Left lung (tissue), 10 donors: ENCODE data around the gene RAB40C. TPM values are rescaled to one million over a fixed set of nuclear protein-coding genes. Genes with fewer than 3 reads are reported as not detected.

Source experiments
- ATAC-seq: fragments of 200-7000 bp; cut with Tn5 transposase; one replicate; pipeline ENCODE4 v1.9.1; 2020; ENCODE audit warnings: moderate library complexity
- DNase-seq, 4 donors: peaks; one replicate each; pipeline ENCODE4 v3.0.0-alpha.2; 2013 to 2020
- H3K27ac ChIP-seq, 2 donors: fragments of 200-600 bp; sonication (generic) in 1 of 2; one replicate each; pipeline versions ENCODE4 v1.5.0 to v1.8.0; 2020 to 2021
- H3K27me3 ChIP-seq, 2 donors: fragments of 200-600 bp; sonication (generic) in 1 of 2; one replicate each; pipeline versions ENCODE4 v1.5.0 to v1.8.0; 2020 to 2021
- H3K36me3 ChIP-seq, 2 donors: fragments of 200-600 bp; sonication (generic) in 1 of 2; one replicate each; pipeline versions ENCODE4 v1.5.0 to v1.8.0; 2020 to 2021
- H3K4me1 ChIP-seq, 2 donors: fragments of 200-600 bp; one replicate each; pipeline ENCODE4 v1.8.0; 2021
- H3K4me3 ChIP-seq, 2 donors: fragments of 200-600 bp; sonication (generic) in 1 of 2; one replicate each; pipeline versions ENCODE4 v1.5.0 to v1.8.0; 2020 to 2021; ENCODE audit warnings: mild to moderate bottlenecking in 1 of 2
- H3K9me3 ChIP-seq, 2 donors: fragments of 200-600 bp; sonication (generic) in 1 of 2; one replicate each; pipeline versions ENCODE4 v1.5.0 to v1.8.0; 2020 to 2021
- intact Hi-C, 2 donors: fragments of 100-400 bp; cut with DNase I; formaldehyde crosslinking; loops; one replicate each; pipeline versions ENCODE4 v1.11.2 to v1.14.2; 2022
- polyA plus RNA-seq, 6 donors: library from polyadenylated mRNA; unstranded; fragments of 120-200 nt; gene quantifications; one replicate each; pipeline ENCODE4 v1.2.1, GENCODE V29; 2013; ENCODE audit not compliant: insufficient read length in 6 of 6
- total RNA-seq, 2 donors: library from RNA; stranded (reverse); fragmentation: NEBNext Ultra II Directional; extraction: Animal tissue kit (Norgen Biotek cat#: 25700); gene quantifications; one replicate each; pipeline ENCODE4 v1.2.1, GENCODE V29; 2021
- TF ChIP-seq, protein P1 (sequence below), 2 donors: fragments of 200-600 bp; sonication (generic) in 1 of 2; IDR thresholded peaks; one replicate each; pipeline versions ENCODE4 v1.5.0 to v1.8.0; 2021; ENCODE audit warnings: antibody characterized with exemption in 2 of 2
- donor health status: DM: no; HTN: yes; CAD: no.
- donor health status: DM: no; HTN: no; CAD: no.

RAB40C gene
- total and polyA plus RNA-seq, 8 donors: 17.6 to 32.9 (median 25.9) TPM

GRCh38 chr16:645852-646678, 56.2 kb downstream of the RAB40C start:
- Histone ChIP-seq H3K27me3 (no peaks in the 10 kb centered on the region), H3K4me3 (no peak overlapping the region), H3K4me1 (peaks cover 31 to 76% of the 10 kb centered on the region in 2 donors), H3K36me3 (peaks cover 0 to 13% of the 10 kb centered on the region in 2 donors), H3K27ac (no peak overlapping the region), H3K9me3 (no peaks in the 10 kb centered on the region)
- intact Hi-C loops: no loop called here
- no peak for ATAC-seq
- TF ChIP-seq, protein P1, sequence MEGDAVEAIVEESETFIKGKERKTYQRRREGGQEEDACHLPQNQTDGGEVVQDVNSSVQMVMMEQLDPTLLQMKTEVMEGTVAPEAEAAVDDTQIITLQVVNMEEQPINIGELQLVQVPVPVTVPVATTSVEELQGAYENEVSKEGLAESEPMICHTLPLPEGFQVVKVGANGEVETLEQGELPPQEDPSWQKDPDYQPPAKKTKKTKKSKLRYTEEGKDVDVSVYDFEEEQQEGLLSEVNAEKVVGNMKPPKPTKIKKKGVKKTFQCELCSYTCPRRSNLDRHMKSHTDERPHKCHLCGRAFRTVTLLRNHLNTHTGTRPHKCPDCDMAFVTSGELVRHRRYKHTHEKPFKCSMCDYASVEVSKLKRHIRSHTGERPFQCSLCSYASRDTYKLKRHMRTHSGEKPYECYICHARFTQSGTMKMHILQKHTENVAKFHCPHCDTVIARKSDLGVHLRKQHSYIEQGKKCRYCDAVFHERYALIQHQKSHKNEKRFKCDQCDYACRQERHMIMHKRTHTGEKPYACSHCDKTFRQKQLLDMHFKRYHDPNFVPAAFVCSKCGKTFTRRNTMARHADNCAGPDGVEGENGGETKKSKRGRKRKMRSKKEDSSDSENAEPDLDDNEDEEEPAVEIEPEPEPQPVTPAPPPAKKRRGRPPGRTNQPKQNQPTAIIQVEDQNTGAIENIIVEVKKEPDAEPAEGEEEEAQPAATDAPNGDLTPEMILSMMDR (IDR thresholded peaks at IDR 0.05): no peak
- DNase-seq: no peak

DNA sequence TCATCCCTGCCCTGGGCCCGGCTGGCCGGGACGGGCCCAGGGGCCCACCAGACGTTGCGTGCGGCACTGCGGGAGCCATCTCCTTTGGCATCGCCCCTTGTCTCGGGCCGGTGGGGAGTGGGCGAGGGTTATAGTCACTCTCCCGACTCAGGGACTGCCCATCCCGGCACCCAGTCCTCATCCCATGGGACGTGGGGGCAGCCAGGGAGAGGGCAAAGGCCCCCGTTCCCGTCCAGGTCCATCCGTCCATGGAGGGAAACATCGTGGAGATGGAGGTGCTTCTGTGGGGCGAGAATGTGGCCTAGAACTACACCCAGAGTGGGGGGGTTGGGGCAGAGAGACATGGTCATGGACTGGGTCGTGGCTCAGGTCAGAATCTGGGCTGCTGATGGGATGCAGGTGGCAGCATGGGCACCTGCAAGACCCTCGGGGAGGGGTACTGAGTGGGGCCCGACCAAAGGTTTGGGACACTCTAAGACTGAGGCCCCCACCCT, 56.9 kb downstream of the RAB40C start:
- Histone ChIP-seq H3K27ac (no peak overlapping the region), H3K36me3 (peaks cover 0 to 17% of the 10 kb centered on the region in 2 donors), H3K9me3 (no peaks in the 10 kb centered on the region), H3K27me3 (no peaks in the 10 kb centered on the region), H3K4me3 (no peak overlapping the region), H3K4me1 (peaks cover 31 to 72% of the 10 kb centered on the region in 2 donors)
- ATAC-seq: no peak
- intact Hi-C loops: no loop called here
- no peak for DNase-seq
- TF ChIP-seq, protein P1 (IDR thresholded peaks at IDR 0.05): no peak

DNA sequence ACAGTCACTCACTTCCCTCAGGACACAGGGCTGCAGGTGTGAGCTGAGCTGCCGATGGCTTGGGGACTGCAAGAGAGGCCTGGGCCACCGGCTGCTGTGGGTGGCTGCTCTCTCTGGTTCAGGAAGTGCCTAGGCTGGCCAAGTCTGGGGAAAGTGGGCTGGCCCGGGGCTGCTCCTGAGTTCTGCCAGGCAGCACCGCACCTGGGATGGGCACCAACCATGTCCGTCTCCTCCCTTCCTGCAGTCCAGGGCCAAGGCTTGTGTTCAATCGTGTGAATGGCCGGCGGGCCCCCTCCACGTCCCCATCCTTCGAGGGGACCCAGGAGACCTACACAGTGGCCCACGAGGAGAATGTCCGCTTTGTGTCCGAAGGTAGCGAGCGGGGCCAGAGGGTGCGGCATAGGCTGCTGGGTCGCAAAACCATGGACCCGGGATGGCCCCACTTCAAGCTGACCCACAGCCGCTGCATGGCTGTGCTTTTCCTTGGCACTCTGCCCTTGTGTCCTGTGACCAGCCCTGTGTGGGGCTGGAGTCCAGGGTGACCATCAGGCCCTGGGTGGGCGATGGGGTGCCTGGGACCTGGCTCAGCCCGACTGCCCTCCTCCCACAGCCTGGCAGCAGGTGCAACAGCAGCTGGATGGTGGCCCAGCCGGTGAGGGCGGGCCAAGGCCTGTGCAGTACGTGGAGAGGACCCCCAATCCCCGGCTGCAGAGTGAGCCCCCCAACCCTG, 57.5 kb downstream of the RAB40C start:
- DNase-seq (no peak), ATAC-seq (no peak)
- Histone ChIP-seq H3K4me1 (peaks cover 31 to 71% of the 10 kb centered on the region in 2 donors), H3K4me3 (peak overlapping the region in 1 of 2 donors; percentile 90), H3K27me3 (no peaks in the 10 kb centered on the region), H3K9me3 (no peaks in the 10 kb centered on the region), H3K27ac (no peak overlapping the region), H3K36me3 (peaks cover 0 to 23% of the 10 kb centered on the region in 2 donors)
- intact Hi-C loops: no loop called here
- TF ChIP-seq, protein P1 (IDR thresholded peaks at IDR 0.05): no peak

DNA sequence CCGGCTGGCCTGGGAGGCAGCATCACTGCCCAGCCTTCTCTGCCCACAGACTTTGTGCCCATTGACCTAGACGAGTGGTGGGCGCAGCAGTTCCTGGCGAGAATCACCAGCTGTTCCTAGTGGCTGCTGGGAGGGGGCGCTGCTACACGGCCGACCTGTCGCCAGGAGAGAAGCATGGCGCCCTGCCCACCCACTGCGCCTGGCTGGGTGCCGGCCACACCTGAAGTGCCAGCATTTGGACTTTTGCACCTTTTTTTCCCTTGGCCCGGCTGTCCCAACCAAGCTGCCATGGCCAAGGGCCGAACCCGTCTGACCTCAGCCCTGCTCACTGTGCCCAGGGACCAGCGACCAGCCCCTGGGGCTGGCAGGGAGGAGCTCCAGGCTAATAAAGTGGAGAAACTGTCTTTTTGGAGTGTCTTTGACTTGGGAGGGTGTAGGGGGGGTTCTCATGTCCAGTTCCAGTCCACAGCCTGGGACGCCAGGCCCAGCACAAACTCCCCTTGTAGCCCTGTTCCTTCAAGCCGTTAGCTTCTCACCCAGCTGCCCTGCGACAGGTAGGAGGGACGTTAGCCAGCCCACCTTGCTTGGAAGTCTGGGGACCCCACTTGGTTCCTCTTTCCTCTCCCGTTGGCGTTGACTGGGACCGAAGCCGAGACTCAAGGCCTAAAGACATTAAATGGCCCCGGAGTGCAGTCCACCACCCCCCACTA, 58.4 kb downstream of the RAB40C start:
- peaks cover 22 to 62% of the 10 kb centered on the region in 2 donors for H3K4me1 ChIP-seq
- H3K36me3 ChIP-seq: peaks cover 0 to 30% of the 10 kb centered on the region in 2 donors
- peak; percentile 44 for ATAC-seq
- peak overlapping the region; percentile 83 to 88 for H3K27ac ChIP-seq
- intact Hi-C loops: no loop called here
- peak overlapping the region; percentile 79 to 90 for H3K4me3 ChIP-seq
- DNase-seq: no peak
- H3K27me3 ChIP-seq: no peaks in the 10 kb centered on the region
- TF ChIP-seq, protein P1 (IDR thresholded peaks at IDR 0.05): peak; percentile 13 to 40
- no peaks in the 10 kb centered on the region for H3K9me3 ChIP-seq
